Right kidney (tissue), 1 donor: ENCODE results near the gene C1orf105.
"Not testable (repeated sequence)": the region's sequence is repeated elsewhere in the genome, so short reads cannot be mapped to it uniquely, and the experiment has no call there.

Experiments used
- DNase-seq: peaks from one replicate; pipeline ENCODE4 v3.0.0-alpha.2; 2016

C1orf105 gene

GRCh38 chr1:172489847-172490246 lies 69.4 kb downstream of the C1orf105 start:
- DNase-seq: no peak

- no peak for DNase-seq
Observed at GRCh38 chr1:172492421-172492820, 71.9 kb downstream of the C1orf105 start.

GRCh38 chr1:172494166-172494565 lies 73.7 kb downstream of the C1orf105 start:
- DNase-seq: no peak

GRCh38 chr1:172496127-172496526 lies 75.6 kb downstream of the C1orf105 start:
- not testable (repeated sequence) for DNase-seq

- no peak for DNase-seq
Observed at GRCh38 chr1:172496678-172497077, 76.2 kb downstream of the C1orf105 start.

- DNase-seq: peak; percentile 57
Observed at GRCh38 chr1:172497230-172497629, 76.7 kb downstream of the C1orf105 start.

GRCh38 chr1:172498857-172499256 lies 78.4 kb downstream of the C1orf105 start:
- DNase-seq: no peak

- no peak for DNase-seq
Observed at GRCh38 chr1:172499636-172500141, 79.2 kb downstream of the C1orf105 start.

GRCh38 chr1:172500207-172500606 lies 79.7 kb downstream of the C1orf105 start:
- no peak for DNase-seq

- DNase-seq: no peak
Observed at GRCh38 chr1:172507741-172508140, 87.3 kb downstream of the C1orf105 start.

- no peak for DNase-seq
Observed at GRCh38 chr1:172510479-172510878, 90.0 kb downstream of the C1orf105 start.

GRCh38 chr1:172512591-172512990 lies 92.1 kb downstream of the C1orf105 start:
- DNase-seq: no peak

- DNase-seq: no peak
Observed at GRCh38 chr1:172513479-172513878, 93.0 kb downstream of the C1orf105 start.

GRCh38 chr1:172514108-172514507 lies 93.6 kb downstream of the C1orf105 start:
- no peak for DNase-seq

GRCh38 chr1:172515436-172515835 lies 95.0 kb downstream of the C1orf105 start:
- no peak for DNase-seq

GRCh38 chr1:172515927-172516326 lies 95.4 kb downstream of the C1orf105 start:
- DNase-seq: no peak

- DNase-seq: no peak
Observed at GRCh38 chr1:172517081-172517480, 96.6 kb downstream of the C1orf105 start.

- DNase-seq: no peak
Observed at GRCh38 chr1:172517545-172517944, 97.1 kb downstream of the C1orf105 start.
